Activated T-cell treated with anti-CD3 and anti-CD28 coated beads for 4 hours (primary cell): ENCODE measurements around the gene GPR148.
A peak's percentile ranks its signal among the peaks of the same experiment; 100 is the strongest.
"Not testable (repeated sequence)": the region's sequence is repeated elsewhere in the genome, so short reads cannot be mapped to it uniquely, and the experiment has no call there.

Experiments
- DNase-seq: peaks from one replicate; pipeline ENCODE4 v3.0.0-alpha.2; 2020

Gene GPR148, protein sequence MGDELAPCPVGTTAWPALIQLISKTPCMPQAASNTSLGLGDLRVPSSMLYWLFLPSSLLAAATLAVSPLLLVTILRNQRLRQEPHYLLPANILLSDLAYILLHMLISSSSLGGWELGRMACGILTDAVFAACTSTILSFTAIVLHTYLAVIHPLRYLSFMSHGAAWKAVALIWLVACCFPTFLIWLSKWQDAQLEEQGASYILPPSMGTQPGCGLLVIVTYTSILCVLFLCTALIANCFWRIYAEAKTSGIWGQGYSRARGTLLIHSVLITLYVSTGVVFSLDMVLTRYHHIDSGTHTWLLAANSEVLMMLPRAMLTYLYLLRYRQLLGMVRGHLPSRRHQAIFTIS

DNA sequence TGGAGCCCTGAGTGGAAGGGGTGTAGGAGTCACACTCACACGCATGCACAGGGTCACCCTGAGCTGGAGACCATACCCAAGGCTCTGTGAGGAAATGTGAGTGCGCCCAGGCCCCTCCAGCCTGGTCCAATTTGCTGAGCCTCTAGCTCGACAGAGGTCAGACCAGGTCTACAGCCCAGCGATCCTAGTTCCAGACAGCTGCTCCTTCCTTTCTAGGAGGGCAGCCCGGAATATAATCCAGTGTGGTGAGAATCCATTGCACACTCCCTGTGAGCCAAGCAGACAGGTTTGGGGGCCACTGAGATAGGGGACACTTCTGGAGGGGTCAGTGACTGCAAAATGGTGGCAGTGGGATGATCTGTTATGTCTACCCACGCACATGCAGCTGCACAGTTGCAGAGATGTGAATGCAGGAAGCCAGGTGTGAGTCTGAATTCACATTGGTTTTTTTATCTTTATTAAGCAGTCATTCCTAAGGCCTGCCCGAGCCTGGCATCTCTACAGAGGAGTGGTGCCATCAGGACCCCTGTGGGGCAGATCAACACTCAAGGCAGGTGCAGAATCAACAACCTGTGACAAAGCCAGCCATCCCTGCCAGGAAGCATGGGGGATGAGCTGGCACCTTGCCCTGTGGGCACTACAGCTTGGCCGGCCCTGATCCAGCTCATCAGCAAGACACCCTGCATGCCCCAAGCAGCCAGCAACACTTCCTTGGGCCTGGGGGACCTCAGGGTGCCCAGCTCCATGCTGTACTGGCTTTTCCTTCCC lies at the start of gene GPR148:
Gene GPR148 (plus strand): TSS at position 522 of the 768 bp plus-strand sequence. CDS start 82 bp downstream, at position 604.
- DNase-seq = no peak

DNA sequence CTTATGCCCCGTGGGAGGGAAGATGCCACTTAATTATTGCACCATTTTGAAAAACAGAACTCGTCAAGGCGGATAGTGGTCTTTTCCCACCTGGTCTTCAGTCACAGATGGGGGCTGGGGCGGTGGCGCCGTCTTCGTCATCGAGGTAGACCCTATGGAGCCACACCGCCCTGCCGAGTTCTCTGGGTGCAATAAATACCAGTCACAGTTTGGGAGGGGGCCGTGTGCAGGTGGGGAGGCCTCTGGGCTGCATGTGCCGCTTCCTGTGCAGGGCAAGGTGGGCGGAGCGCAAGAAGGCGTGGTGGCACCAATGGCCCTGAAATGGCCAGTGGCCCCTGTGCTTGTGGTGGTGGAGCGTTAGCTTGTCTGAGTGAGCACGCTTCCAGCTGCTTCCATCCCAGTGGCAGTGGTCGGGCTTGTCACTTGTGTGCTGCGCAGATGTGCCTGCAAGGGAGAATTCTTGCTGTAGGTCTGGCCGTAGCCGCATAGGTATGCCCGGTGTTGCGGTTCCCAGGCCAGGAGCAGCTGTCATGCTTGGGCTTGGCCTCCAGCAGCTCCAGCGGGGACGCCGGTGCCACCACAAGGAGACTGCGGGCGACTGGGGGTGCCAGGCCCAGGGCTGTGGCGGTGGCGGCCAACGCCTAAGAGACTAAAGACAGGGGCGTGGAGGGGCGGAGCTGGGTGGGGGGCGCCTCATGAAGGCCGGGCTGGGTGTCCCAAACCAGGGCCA lies 36.7 kb upstream of the GPR148 start:
- DNase-seq = not testable (repeated sequence)

DNA sequence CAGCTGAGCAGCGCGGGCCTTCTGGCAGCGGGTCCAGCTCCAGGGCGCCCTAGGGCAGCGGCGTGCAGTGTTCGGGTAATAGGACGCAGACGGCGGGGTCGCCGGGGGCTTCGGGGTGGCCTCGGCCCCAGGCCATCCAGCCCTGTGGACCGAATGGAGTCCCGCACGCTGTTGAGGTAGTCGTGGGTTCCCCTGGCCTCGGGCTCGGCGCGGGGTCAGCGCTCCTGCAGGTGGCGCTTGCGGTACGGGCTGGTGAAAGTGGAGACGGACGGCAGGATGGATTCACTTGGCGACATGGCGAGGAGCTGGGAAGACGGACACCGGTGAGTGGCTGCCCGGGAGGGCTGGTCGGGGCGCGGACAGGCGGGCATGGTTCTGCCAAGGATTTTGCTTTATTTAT lies 35.4 kb upstream of the GPR148 start:
- not testable (repeated sequence) for DNase-seq

DNA sequence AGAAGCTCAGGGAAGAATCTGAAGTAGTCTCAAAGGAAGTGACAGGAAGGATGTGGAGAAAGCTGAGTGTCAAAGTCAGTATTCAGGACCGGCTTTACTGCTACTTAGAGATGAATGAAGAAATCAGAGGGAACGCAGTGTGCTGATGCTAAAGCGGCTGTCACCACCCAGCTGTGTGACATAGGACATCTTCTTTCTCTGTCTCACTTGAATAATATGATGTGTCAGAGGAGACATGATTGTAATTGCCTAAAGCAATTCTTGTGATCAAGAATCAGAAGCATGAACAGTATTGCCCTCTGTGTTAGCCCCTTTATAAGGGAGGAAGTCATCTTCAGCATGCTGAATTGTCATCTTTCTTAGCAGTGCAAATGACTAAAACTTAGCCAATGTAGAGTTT lies 25.6 kb upstream of the GPR148 start:
- not testable (repeated sequence) for DNase-seq

DNA sequence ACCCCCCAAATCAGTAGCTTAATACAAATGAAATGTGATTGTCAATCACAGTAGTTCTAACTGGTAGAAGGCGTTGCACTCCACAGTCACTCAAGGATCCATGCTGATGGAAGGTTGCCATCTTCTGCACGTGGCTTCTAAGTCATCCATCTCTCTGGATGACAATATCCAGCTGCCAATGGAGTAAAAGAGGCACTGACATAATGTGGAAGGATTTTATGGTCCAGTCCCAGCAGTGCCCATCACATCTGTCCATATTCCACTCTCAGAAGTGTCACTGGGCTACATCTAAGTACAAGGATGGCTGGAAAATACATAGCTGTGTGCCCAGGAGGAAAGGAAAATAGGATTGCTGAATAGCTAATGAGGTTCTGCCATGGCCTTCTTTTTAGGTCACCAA lies 14.1 kb upstream of the GPR148 start:
- not testable (repeated sequence) for DNase-seq

DNA sequence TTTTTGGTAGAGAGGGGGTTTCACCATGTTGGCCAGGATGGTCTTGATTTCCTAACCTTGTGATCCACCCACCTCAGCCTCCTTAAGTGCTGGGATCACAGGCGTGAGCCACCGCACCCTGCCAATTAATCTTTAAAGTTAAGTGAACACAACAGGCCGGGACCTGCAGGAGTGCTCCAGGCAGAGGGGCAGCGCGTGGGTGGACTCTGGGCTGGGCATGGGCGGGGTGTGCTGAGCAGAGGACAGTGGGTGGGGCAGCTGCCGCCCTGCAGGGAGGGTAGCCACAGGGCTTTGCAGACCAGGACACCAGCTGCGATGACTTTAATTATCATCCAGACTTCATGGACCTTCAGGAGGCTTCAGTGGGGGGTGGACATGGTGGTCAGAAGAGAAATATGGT lies 8.8 kb upstream of the GPR148 start:
- no peak for DNase-seq

DNA sequence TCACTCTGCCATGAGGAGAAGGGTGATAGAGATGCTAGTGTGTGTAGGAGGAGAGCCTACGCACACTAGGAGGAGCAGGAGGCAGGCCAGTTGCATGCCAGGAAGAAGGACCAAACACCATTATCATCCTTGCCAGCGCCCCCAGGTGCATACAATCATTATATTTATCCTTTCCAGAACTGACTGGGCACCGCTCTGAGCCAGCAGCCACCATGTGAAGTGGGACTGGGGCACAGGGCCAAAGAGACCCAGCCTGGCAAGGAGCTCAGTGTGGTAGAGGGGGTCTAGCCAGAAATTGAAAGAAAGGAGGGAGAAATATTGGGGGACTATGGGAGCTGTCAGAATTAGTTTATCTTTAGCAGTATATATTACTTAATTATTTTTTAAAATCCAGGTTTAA lies 8.3 kb upstream of the GPR148 start:
- DNase-seq = no peak

DNA sequence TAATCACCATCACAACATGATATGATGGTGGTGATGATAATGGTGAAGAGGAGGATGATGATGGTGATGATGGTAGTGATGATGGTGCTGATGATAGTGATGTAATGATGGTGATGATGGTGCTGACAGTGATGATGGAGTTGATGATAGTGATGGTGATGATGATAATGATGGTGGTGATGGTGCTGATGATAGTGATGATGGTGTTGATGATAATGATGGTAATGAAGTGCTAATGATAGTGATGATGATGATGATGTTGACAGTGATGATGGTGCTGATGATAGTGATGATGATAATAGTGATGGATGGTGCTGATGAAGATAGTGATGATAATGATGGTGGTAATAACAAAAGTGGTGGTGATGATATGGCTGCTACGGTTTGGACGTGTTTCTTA lies 4.4 kb upstream of the GPR148 start:
- no peak for DNase-seq

DNA sequence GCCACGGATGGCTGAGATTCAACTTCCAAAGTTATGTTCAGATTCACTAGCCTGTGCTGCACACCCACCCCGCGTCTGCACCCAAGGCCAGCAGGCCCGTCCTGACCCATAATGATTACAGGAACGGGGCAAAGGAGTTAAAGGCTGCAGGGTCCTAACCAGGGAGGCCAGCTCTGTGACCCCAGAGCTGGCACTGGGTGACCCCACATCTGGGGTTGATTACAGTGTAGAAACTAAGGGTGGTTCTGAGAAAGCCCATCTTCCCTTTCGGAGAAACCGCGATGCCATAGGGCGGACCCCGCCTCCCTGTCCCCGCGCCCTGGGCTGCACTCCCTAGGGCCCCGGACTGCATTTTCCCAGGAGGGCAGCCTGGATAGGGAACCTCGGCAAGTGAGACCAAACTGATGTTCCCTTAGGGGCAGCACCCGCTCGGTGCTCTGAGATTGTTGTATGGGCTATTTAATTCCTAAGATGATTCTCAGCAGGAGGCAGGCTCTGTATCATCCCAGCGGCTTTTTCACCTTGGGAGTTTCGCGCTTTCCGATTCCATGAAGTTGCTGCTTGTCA lies 2.2 kb upstream of the GPR148 start:
- DNase-seq = no peak

DNA sequence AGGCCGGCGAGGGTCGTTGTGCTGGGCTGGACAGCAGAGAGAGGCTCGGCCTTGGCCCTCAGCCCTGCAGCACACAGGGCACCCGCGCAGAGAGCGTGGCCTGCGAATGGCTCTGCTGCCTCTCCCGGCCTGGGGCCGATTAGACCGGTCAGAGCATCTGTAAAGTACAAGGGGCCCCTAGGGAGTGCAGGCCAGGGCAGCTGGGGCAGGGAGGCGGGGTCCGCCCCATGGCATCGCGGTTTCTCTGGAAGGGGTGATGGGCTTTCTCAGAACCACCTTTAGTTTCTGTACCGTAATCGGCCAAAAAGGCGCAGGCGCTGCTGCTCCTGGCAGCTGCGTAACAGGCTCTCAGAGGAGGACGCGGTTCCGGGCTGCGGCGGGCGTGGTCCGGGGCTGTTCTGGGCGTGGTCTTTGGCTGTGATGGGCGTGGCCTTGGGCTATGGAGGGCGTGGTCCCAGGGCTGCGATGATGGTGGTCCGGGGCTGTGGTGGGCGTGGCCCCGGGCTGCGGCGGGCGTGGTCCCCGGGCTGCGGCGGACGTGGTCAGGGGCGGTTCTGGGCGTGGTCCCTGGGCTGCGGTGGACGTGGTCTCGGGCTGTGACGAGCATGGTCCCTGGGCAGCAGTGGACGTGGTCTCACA lies 1.5 kb upstream of the GPR148 start:
- DNase-seq = peak; percentile 81

DNA sequence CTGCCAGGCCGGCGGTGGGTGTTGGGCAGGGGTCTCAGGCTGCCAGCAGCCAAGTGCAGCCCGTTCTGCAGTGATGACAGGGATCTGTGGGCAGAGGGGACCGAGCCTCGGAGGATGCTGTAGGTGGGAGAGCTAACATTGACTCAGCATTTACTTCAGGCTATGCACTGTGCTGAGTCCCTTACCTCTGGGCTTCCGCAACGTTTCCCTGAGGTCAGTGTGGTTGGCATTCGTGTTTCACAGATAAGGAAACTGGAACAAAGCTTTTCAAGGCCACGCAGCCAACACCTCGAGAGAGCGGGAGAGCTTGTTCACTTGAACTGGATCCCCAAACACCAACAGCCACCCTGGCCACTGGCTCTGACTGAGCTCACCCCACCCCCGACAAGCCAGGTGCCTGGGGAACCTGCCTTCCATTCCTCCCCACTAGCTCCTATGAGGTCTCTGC lies 839 bp upstream of the GPR148 start:
- peak; percentile 15 for DNase-seq

DNA sequence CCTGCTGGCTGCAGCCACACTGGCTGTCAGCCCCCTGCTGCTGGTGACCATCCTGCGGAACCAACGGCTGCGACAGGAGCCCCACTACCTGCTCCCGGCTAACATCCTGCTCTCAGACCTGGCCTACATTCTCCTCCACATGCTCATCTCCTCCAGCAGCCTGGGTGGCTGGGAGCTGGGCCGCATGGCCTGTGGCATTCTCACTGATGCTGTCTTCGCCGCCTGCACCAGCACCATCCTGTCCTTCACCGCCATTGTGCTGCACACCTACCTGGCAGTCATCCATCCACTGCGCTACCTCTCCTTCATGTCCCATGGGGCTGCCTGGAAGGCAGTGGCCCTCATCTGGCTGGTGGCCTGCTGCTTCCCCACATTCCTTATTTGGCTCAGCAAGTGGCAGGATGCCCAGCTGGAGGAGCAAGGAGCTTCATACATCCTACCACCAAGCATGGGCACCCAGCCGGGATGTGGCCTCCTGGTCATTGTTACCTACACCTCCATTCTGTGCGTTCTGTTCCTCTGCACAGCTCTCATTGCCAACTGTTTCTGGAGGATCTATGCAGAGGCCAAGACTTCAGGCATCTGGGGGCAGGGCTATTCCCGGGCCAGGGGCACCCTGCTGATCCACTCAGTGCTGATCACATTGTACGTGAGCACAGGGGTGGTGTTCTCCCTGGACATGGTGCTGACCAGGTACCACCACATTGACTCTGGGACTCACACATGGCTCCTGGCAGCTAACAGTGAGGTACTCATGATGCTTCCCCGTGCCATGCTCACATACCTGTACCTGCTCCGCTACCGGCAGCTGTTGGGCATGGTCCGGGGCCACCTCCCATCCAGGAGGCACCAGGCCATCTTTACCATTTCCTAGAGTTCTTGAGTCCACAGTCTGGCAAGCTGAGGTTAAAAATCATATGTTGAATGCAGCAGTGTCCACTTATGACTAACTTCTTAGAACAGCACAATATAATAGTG lies 741 bp downstream of the GPR148 start:
- no peak for DNase-seq

DNA sequence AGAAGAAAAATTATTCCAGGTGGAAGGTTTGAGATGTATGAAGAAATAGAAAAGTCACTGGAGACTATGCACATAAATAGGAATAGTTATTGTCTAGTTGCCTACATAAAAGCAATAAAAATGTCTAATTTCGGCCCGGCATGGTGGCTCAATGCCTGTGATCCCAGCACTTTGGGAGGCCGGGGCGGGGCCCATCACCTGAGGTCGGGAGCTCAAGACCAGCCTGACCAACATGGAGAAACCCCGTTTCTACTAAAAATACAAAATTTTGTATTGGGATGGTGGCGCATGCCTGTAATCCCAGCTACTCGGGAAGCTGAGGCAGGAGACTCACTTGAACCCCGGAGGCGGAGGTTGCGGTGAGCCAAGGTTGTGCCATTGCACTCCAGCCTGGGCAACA lies 3.4 kb downstream of the GPR148 start:
- not testable (repeated sequence) for DNase-seq

DNA sequence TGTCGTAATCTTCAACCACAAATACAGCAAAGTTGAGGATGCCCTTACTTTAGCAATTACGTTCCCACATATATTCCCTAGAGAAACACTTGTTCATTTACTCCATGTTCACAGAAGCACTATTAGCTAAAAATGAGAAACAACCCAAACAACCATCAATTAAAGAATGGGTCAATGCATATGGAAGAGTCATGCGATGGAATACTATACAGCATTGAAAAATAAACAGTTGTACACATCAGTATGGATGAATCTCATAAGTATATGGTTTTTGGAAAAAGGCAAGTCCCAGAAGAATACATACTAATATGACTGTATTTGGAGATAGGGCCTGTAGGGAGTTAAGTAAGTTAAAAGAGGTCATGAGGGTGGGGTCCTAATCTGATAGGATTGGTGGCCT lies 6.3 kb downstream of the GPR148 start:
- DNase-seq = no peak

DNA sequence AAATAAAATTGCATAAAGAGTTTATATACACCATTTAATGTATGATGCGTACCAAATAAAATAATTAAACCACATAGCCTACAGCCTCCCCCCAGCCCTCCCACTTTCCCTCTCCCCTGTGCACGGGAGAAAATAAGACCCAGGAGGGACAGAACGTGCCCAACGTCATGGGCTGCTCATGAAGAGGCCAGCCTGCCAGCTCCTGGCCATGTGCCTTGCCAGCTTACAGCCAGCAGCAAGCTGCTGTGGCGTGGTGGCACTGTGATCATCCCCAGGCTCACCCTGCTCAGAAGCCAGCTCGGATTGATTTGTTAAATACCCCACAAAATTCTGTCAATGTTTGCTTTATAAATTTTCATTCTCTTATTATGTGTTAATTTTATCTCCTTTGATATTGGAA lies 7.6 kb downstream of the GPR148 start:
- DNase-seq = no peak

DNA sequence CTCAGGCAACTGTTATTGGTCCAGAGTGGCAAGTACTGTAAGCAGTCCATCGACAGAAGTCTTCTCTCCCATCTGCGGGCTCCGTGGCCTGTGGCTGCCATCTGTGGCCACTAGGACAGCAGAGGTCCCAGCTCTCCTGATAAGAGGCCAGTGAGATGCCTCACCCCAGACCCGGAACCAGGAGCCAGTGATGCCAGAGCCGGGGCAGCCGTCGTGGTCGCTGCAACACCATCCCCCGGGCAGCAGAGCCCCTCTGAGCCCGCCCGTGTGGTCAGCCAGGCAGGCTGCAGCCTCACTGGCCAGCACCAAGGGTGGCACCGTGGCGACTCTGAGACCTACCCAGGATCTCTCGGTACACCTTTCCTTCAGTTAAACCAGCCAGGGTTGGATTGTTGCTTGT lies 8.7 kb downstream of the GPR148 start:
- no peak for DNase-seq

DNA sequence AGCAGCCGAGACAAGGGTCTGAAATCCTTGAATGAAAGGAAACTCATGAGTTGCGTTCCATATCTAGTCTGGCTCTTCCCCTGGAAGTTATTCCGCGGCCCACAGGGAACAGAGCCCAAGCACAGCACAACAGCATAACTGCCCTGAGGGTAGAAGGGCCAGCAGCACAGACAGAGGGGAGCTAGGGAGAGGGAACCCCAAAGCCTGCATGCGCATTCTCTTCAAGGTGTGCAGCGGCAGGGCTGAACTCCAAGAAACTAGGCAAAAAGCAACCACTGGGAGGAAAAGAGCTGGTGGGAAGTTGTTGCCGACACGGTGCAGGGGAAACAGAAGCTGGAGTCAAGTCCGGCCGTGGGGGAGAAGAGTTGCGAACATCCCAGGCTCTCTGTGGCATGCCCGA lies 11.8 kb downstream of the GPR148 start:
- DNase-seq = no peak

DNA sequence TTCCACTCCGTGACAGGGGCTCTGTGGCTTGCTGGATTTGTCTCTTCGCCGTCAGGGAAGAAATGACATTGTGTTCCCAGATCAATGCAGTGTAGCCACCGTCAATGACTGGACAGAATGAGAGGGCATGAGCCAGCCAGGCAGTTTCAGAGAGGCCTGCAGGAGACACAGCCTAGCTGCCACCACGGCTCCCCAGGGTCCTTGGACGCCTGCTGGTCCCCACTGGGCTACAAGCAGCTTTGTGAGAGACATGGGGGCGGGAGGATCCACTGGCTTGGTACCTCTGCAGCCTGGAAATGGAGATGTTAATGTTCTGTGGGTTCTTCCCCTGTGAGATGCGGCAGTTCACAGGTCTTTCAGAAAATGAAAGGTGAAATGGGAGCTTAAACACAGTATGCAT lies 14.4 kb downstream of the GPR148 start:
- no peak for DNase-seq

DNA sequence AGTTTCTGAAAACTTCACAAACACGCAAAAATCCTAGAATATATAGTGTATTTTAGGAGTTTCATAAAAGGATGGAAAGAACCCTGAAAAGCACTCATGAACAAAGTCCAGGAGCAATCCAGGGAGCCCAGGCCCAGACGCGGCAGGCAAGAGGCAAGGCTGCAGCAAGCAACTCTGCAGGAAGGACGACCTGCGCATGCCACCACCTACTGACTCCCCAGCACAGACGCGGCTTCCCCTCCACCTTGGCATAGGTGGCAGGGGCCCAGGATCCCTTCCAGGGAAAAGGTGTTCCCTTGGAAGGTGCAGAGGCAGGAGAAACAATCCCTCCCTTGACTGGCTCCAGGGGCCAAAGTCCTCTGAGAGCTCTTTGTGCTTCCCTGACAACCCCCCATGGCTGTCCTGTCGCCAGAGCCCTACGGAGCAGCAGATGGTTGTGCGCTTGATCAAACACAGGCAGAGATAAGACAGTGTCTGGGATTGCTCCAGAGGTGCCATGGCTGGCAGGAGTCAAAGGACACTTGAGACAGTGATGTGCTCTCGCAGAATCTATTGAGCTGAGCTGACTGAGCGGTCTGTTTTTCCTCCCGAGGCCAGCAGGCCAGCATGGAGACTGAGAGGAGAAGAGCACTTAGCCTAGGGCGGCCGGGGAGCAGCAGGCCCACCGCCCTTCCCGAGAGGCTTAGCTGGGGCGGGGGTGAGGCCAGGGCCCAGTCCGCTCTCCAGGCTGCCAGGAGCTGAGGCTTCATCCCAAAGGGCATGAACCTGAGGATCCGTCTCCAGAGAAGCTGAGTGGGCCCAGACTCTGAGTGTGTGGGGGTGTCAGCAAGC lies 15.6 kb downstream of the GPR148 start:
- DNase-seq = no peak

DNA sequence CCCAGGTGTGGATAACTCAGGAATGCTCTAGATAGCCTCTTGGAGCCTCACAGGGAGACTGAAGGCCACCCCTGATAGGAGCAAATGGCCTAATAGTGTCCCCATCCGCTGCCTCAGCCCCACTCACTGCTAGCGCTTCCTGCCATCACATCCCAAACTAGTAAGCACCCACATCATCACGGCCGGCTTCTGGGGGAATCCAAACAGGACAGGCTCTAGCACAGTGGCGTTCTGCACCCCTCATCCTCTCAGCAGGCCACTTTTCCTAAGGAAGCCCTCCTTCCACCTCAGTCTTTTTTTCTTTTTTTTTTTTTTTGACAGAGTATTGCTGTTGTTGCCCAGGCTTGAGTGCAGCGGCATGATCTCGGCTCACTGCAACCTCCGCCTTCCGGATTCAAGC lies 20.2 kb downstream of the GPR148 start:
- DNase-seq = no peak

DNA sequence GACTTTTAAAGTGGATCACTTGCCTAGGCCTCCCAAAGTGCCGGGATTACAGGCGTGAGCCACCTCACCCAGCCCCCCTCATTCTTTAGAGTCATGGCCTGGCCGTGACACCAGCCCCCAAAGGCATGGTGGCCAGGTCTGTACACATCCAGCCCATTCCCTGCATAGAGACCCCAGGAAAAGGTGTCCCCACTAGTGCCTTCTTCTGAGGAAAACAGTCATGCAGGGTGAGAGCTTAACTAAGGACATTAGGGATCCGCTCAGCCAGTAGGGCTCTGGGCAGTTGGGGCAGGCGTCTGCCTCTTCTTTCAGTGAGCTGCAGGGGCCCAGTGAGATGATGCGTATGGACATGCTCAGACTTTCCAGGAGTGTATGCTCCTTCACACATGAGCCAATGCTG lies 20.8 kb downstream of the GPR148 start:
- no peak for DNase-seq
